PFSK-1 (cell line): Measurements from ENCODE around the gene CHMP2B.

ENCODE experiments used
- POLR2AphosphoS5 ChIP-seq: IDR thresholded peaks from 2 replicates; pipeline ENCODE4 v1.6.1; 2012; ENCODE audit warnings: low read depth, mild to moderate bottlenecking, control low read depth, low read length, moderate library complexity
- TAF1 ChIP-seq: IDR thresholded peaks from 2 replicates; pipeline ENCODE4 v1.6.1; 2012; ENCODE audit warnings: low read length, control low read depth, borderline replicate concordance; ENCODE audit not compliant: insufficient read depth

DNA sequence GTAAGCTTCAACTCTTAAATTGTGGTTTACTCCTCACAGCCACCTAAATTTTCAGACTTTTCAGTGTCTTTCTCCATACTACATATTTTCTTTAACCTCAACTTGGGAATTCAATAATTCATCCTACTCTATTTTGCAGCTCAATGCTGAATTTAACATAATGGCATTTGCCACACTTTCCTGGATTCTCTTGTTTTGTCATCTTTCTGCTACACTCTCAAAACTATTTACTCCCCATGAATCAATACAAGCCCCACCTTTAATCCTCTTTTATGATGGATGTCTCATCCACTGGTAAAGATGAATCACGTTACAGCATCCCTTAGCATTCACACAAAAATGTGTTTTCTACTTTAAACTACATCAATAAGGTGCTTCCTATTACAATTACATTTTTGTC lies 19.6 kb upstream of the CHMP2B start:
- TF ChIP-seq POLR2AphosphoS5 = no peak
- no peak for TF ChIP-seq TAF1
